GM10248 (cell line): Measurements from ENCODE around the gene KMT2A.
A peak's percentile ranks its signal among the peaks of the same experiment; 100 is the strongest.
"Not testable (repeated sequence)": the region's sequence is repeated elsewhere in the genome, so short reads cannot be mapped to it uniquely, and the experiment has no call there.

ENCODE experiments used
- CTCF ChIA-PET: fragments of 300-600 bp; sonication (Branson Sonifier 250); formaldehyde crosslinking; extraction: SDS; loops from one replicate; lab custom pipeline; 2021; ENCODE audit warnings: antibody characterized with exemption; lab: Yijun Ruan, JAX
- POLR2A ChIA-PET: fragments of 350-650 bp; sonication (Branson Sonifier 250); formaldehyde crosslinking; extraction: SDS; loops from one replicate; lab custom pipeline; 2020; ENCODE audit warnings: antibody characterized with exemption; lab: Yijun Ruan, JAX
- DNase-seq: peaks from one replicate; pipeline ENCODE4 v3.0.0; 2012; ENCODE audit errors: extremely low spot score
- CTCF ChIP-seq: IDR thresholded peaks from 2 replicates; pipeline ENCODE4 v1.5.1; 2012; ENCODE audit warnings: mild to moderate bottlenecking, low read depth; ENCODE audit errors: extremely low read depth, missing control alignments, control extremely low read depth

Gene KMT2A

GRCh38 chr11:118473537-118473936 lies 37.2 kb downstream of the KMT2A start:
- TF ChIP-seq CTCF = no peak

GRCh38 chr11:118476676-118477075 lies 40.4 kb downstream of the KMT2A start:
- TF ChIP-seq CTCF = no peak
- POLR2A ChIA-PET = no interaction called here
- DNase-seq = no peak
- CTCF ChIA-PET = interaction anchor here (1.1 to 2.8 kb wide), 4 partner anchors 10 to 37 kb away, joined by 3 to 13 read pairs (median 4); no protein-coding TSS in a partner anchor

More at GRCh38 chr11:118473537-118473936, 37.2 kb downstream of the KMT2A start:
- no peak for DNase-seq
- CTCF ChIA-PET = interaction anchor here (1.9 kb wide), 1 partner anchor 15 kb away, joined by 5 read pairs; no protein-coding TSS in a partner anchor
- POLR2A ChIA-PET = no interaction called here

GRCh38 chr11:118481238-118481637 lies 44.9 kb downstream of the KMT2A start:
- CTCF ChIA-PET = interaction anchor here (1.0 kb wide), 1 partner anchor 283 kb away, joined by 3 read pairs; no protein-coding TSS in a partner anchor
- POLR2A ChIA-PET, DNase-seq: not testable (repeated sequence)

- POLR2A ChIA-PET = no interaction called here
- DNase-seq = no peak
- CTCF ChIA-PET = no interaction called here
- no peak for TF ChIP-seq CTCF
Observed at GRCh38 chr11:118484405-118484804, 48.1 kb downstream of the KMT2A start.

GRCh38 chr11:118485273-118485672 lies 49.0 kb downstream of the KMT2A start:
- ChIA-PET POLR2A (interaction anchor here (0.6 kb wide), 1 partner anchor 28 kb away, joined by 3 read pairs; no protein-coding TSS in a partner anchor), CTCF (no interaction called here)
- no peak for DNase-seq
- TF ChIP-seq CTCF = peak; percentile 7

GRCh38 chr11:118488480-118489109 lies 52.3 kb downstream of the KMT2A start:
- peak; percentile 78 for TF ChIP-seq CTCF
- DNase-seq = peak; percentile 81
- ChIA-PET POLR2A (no interaction called here), CTCF (interaction anchor here (0.6 to 2.4 kb wide), 27 partner anchors 9 to 867 kb away, joined by 3 to 15 read pairs (median 4); partner anchors contain the start of genes KMT2A and UBE4A)

GRCh38 chr11:118491041-118491440 lies 54.7 kb downstream of the KMT2A start:
- POLR2A ChIA-PET = no interaction called here
- DNase-seq = no peak
- no peak for TF ChIP-seq CTCF
- CTCF ChIA-PET = interaction anchor here (0.9 kb wide), 1 partner anchor 10 kb away, joined by 3 read pairs; no protein-coding TSS in a partner anchor
